ENCODE data around the gene NCK2.
A peak's percentile ranks its signal among the peaks of the same experiment; 100 is the strongest.
"Not testable (repeated sequence)": the region's sequence is repeated elsewhere in the genome, so short reads cannot be mapped to it uniquely, and the experiment has no call there.

The NCK2 gene

GRCh38 chr2:105756435-105756834 is 11.7 kb downstream of the NCK2 start:
- no peak for DNase-seq

GRCh38 chr2:105756865-105757264 is 12.2 kb downstream of the NCK2 start:
- DNase-seq = not testable (repeated sequence)

DNA sequence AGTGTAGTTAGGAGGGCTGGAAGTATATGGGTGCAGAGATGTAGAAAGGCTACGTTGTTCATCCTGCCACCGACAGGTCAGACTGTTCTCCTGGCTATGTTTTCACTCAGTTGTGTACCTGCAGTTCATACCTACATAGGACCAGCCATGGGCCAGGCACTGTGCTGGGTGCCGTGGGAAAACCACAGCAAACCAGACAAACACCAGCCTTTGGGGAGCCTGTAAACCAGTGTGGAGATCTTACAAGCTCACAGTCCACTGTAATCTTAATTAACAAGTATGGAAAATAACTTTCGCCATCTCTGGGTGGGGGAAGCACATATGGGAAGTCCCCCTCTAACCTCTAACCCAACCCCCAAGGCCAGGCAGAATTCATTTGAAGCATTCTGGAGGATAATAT is 12.7 kb downstream of the NCK2 start:
- no peak for DNase-seq

GRCh38 chr2:105760191-105760590 is 15.5 kb downstream of the NCK2 start:
- no peak for DNase-seq

GRCh38 chr2:105760639-105761337 is 16.1 kb downstream of the NCK2 start:
- DNase-seq = no peak

DNA sequence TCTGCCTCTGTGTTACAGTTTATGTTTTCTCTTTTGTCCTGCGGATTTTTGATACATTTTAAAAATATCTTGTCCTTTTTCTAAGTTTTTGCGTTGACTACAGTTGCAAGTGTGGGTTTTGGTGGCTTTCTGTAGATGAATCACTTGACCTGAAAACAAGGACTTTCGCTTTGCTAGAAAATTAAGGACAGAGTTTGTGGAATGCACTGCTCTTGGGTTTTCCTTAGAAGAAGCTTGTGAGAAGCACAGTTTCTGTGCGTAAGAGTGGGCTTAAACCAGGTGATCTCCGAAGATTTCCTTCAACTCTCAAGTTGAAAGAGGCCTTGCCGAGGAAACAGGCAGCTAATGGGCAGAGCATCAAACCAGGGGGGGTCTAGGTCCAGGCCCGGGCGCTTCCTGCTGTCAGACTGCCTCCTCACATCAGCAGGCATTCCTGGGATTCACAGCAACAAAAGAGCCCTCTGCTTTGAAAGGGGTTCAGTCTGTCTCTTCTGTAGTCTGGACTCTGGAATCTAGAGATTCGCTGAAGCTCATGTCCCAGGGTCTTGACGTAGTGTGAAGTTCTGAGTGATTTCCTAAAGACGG is 17.3 kb downstream of the NCK2 start:
- peak in 1 of 5 experiments; percentile 43 for DNase-seq

GRCh38 chr2:105763076-105763475 is 18.4 kb downstream of the NCK2 start:
- DNase-seq = no peak

- no peak for DNase-seq
These were observed 19.3 kb downstream of the NCK2 start for GRCh38 chr2:105764059-105764458.

GRCh38 chr2:105765415-105766299 is 20.9 kb downstream of the NCK2 start:
- peak in 1 of 5 experiments; percentile 50 for DNase-seq

GRCh38 chr2:105766300-105766866 is 21.7 kb downstream of the NCK2 start:
- DNase-seq = no peak

DNA sequence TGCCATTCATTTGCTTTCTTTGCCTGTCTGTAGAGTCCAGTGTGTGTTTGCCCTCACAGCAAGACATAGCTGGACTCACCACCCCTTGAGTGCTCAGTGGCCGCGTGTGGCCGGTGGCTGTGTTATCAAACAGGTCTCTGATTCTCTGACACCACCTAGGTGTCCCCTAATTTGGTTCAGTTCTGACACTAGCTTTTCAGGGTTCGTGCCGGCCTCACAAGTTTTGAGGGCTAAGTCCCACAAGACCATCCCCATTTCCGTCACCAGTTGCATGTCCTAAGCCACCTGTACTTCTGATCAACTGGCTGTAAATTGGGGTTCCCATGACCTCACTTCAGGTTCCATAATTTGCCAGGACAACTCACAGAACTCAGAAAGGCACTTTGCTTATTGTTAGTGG is 23.5 kb downstream of the NCK2 start:
- no peak for DNase-seq

- DNase-seq = no peak
These were observed 24.3 kb downstream of the NCK2 start for GRCh38 chr2:105768961-105769452.

- no peak for DNase-seq
These were observed 24.8 kb downstream of the NCK2 start for GRCh38 chr2:105769504-105769903.

GRCh38 chr2:105770149-105770548 is 25.4 kb downstream of the NCK2 start:
- peak in 1 of 5 experiments; percentile 48 for DNase-seq

DNA sequence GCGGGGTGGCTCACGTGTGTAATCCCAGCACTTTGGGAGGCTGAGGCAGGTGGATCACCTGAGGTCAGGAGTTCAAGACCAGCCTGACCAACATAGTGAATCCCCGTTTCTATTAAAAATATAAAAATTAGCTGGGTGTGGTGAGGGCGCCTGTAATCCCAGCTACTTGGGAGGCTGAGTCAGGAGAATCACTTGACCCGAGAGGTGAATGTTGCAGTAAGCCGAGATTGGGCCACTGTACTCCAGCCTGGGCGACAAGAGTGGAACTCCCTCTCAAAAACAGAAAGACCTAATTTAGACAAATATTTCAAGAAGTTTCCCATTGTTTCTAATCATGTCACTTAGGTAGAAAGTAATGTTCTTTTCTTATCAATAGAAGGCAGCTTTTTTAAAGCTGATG is 26.6 kb downstream of the NCK2 start:
- DNase-seq = not testable (repeated sequence)

GRCh38 chr2:105771836-105772235 is 27.1 kb downstream of the NCK2 start:
- DNase-seq = no peak

- no peak for DNase-seq
These were observed 27.6 kb downstream of the NCK2 start for GRCh38 chr2:105772362-105772761.

- DNase-seq = no peak
These were observed 28.9 kb downstream of the NCK2 start for GRCh38 chr2:105773568-105773967.

GRCh38 chr2:105774781-105775337 is 30.1 kb downstream of the NCK2 start:
- DNase-seq = no peak

DNA sequence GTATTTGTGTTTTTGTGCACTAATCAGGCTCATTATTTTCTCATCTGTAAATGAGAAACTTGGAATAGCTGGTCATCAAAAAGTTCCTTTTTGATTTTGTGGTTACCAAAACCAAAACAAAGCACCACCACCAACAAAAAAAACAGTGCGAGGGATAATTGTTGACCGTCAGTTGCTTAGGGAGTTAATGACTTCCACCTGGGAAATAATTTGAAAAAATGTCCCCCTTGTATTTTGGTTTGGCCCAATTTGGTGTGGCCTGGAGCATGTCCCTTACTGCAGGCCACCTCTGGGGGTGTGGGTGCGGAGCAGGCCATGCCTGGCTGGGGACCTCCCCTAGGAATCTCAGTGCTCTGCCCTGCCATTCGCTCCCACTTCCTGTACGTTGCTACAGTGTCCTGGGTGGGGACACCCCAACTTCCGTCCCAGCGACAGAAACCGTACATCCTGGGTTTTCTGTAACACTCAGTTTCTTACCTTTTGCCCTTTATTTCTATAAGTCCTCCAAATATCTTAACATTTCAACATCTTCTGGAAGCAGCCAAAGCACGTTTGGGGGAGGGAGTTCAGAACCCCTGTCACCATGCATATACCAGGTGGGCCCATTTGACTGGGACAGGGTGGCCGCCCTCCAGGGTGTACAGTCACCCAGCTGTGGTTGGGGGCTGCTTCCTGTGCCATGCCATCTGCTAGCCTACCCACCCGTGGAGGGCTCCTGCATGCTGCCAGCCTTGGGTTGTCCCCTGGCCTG is 31.3 kb downstream of the NCK2 start:
- DNase-seq = peak in 2 of 5 experiments; percentile 52 to 68

DNA sequence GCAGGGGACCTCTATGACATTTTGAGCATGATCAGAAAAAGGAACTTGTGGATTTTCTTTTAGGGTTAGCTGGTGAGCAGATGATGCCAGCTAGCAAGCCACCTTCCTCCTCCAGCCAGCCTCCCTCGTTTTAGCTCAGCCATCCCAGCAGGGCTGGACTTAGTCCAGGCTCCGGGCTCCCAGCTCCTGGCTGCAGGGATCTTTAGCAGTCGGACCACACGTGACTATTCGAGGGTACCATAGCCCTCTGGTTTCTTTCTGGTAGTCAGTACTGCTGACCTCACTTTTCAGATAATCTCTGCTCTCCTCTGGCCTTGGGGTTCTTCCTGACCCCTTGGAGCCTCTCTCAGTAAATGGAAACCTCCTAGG is 31.8 kb downstream of the NCK2 start:
- DNase-seq = no peak

DNA sequence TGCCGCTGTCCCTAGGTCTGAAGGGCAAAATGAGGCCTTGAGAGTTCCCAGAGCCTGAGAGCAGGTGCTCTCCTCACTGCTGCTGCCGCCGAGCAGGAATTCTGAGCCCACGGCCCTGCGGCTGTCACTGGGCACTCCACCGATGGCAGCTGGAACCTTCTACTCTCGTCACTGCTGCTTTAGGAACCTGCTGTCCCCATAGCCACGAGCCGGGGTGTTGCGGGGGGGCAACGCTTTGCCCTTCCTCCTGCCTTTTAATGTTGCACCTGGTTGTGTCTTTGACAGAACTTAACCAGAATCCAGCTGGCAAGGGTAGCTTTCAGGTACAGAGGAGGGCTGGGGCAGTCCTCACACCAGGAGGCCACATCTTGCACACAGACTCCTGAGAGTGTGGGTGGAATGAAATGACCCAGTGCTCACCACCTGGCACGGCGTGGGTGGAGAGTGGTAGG is 32.3 kb downstream of the NCK2 start:
- no peak for DNase-seq
